Stimulated activated naive B cell treated with anti-CD40 and anti-IgM and Interleukin-4, amounts not matched to agents 10 μg/mL and 1 μg/mL and 100 μg/mL, for 72 hours (primary cell): ENCODE results near the gene CEP43.
A peak's percentile ranks its signal among the peaks of the same experiment; 100 is the strongest.
"Not testable (repeated sequence)": the region's sequence is repeated elsewhere in the genome, so short reads cannot be mapped to it uniquely, and the experiment has no call there.

Experiments
- ATAC-seq, 2 donors: fragments of 150-1000 bp; cut with Tn5 transposase; replicated peaks; 2 replicates each; pipeline ENCODE4 v1.10.0; 2021; ENCODE audit warnings: moderate library complexity in 1 of 2
- DNase-seq: peaks from one replicate; pipeline ENCODE4 v3.0.0; 2021
- H3K27ac Mint-ChIP-seq: one replicate; pipeline ENCODE4 v1.8.0; 2022; ENCODE audit warnings: mild to moderate bottlenecking, mixed read lengths
- H3K27me3 Mint-ChIP-seq, 2 donors: one replicate each; pipeline ENCODE4 v1.8.0; 2022; ENCODE audit warnings: mixed read lengths in 2 of 2
- H3K36me3 Mint-ChIP-seq, 2 donors: one replicate each; pipeline ENCODE4 v1.8.0; 2022; ENCODE audit warnings: mixed read lengths in 2 of 2, mild to moderate bottlenecking in 1 of 2
- H3K4me1 Mint-ChIP-seq, 2 donors: one replicate each; pipeline ENCODE4 v1.8.0; 2022; ENCODE audit warnings: mixed read lengths in 2 of 2, mild to moderate bottlenecking in 1 of 2
- H3K4me3 Mint-ChIP-seq, 2 donors: one replicate each; pipeline ENCODE4 v1.8.0; 2022; ENCODE audit warnings: mild to moderate bottlenecking in 2 of 2, mixed read lengths in 2 of 2, moderate library complexity in 1 of 2
- H3K9me3 Mint-ChIP-seq, 2 donors: one replicate each; pipeline ENCODE4 v1.8.0; 2022; ENCODE audit warnings: mixed read lengths in 2 of 2, mild to moderate bottlenecking in 1 of 2

CEP43 gene

DNA sequence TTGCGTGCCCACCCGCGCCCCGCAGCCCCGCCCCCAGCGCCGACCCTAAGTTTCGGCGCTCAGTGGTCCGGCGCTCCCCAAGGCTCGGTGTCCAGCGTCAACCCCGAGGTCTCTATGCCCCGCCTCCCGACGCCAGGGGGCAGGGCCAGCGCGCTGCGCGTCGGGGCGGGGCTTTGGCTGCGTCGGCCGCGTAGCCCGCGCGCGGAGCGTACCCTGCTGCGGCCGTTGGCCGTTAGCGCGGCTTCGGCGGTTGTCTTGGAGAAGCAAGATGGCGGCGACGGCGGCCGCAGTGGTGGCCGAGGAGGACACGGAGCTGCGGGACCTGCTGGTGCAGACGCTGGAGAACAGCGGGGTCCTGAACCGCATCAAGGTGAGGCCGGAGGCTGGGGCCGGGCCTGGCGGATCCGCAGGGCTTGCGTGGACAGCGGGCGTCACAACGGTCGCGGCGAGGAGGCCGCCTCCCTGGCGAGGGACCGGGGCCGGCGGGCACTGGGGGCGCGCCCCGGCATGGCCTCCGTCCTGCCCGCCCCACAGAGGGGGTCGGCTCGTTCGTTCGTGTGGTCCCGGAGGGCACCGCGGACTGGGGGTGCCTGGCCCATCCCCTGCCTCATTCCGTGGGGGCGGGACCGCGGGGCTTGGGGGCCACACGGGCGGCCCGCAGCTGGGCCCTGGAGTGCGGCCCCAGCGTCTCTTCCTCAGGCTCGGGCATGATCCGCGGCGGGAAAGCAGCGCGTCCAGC is at the start of gene CEP43:
CEP43 (plus strand) TSS at position 253 of the 739 bp plus-strand sequence; CDS start at position 269, 16 bp downstream.
- DNase-seq: peak; percentile 93
- H3K9me3 Mint-ChIP-seq: no peaks in the 10 kb centered on the region
- ATAC-seq: peak; percentile 95 to 96
- H3K36me3 Mint-ChIP-seq: peaks cover 3 to 7% of the 10 kb centered on the region in 2 donors
- H3K4me3 Mint-ChIP-seq: peak within 1 kb of the TSS; percentile 90 to 95
- H3K27ac Mint-ChIP-seq: peak within 1 kb of the TSS; percentile 92
- peaks cover 17 to 24% of the 10 kb centered on the region in 2 donors for H3K4me1 Mint-ChIP-seq
- H3K27me3 Mint-ChIP-seq: no peaks in the 10 kb centered on the region

DNA sequence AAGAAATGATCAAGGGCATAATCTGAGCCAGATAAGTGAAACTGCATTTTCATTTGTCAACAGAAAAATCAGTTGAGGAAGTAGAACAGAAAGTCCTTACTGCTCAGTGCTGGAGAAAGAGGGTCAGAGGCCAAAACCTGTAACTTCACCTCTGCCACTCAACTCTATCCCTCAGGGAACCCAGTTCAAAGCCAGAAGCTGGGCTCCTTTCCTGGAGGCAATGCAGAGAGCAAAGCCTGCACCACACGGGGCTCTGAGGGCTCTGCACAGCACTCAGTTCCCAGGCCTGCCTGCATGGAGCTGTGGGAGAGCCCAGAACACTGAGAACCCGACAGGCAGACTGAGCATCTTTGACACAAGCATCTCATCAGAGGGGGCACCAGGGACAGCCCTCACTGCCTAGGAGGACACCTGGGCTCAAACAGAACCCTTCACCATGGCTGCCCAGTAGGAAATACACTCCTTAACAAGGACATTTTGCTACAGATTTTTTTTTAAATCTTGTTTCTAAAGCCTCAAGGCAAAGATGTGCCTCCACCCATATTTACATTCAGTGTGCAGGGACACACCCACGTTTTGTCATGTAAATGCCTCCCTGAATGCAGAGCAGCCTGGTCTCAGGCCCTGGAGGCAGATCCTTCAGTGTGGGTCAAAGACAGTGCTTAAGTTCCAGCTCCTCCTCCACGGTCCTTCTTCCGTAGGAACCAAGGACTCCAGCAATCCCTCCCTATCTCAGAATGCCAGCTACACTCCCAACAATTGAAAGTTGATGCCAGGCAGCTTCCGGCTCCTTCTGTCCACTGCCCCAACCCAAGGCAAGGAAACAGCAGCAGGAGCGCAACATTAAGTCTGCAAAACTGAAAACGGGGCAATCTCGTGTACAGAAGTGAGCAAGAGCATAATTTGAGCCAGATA is 49.4 kb upstream of the CEP43 start:
- no peak for DNase-seq
- Mint-ChIP-seq H3K4me1 (peaks cover 45 to 61% of the 10 kb centered on the region in 2 donors), H3K27me3 (no peaks in the 10 kb centered on the region), H3K27ac (peak overlapping the region; percentile 96), H3K9me3 (no peaks in the 10 kb centered on the region), H3K36me3 (peaks cover 22 to 23% of the 10 kb centered on the region in 2 donors), H3K4me3 (peak overlapping the region; percentile 86 to 87)
- peak; percentile 18 to 32 for ATAC-seq

- peak; percentile 18 for DNase-seq
These were observed 48.8 kb upstream of the CEP43 start for GRCh38 chr6:166950443-166950821.

DNA sequence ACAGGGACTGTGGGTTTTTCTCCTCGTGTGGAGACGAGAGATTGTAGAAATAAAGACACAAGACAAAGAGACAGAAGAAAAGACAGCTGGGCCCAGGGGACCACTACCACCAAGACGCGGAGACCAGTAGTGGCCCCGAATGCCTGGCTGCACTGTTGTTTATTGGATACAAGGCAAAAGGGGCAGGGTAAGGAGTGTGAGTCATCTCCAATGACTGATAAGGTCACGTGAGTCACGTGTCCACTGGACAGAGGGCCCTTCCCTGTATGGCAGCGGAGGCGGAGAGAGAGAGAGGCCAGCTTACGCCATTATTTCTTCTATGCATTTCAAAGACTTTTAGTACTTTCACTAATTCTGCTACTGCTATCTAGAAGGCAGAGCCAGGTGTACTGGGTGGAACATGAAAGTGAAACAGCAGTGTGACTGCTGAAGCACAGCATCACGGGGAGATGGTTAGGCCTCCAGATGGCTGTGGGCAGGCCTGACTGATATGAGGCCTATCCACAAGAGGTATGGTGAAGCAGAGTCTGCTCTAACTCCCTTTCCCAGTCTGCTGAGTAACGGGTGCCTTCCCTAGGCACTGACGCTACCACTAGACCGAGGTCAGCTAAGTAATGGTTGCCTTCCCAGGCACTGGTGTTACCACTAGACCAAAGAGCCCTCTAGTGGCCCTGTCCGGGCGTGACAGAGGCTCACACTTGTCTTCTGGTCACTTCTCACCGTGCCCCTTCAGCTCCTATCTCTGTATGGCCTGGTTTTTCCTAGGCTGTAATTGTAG is 48.1 kb upstream of the CEP43 start:
- Mint-ChIP-seq H3K36me3 (peaks cover 14 to 19% of the 10 kb centered on the region in 2 donors), H3K27ac (peak overlapping the region; percentile 96), H3K4me1 (peaks cover 45 to 66% of the 10 kb centered on the region in 2 donors), H3K4me3 (peak overlapping the region; percentile 86 to 87)
- not testable (repeated sequence) for H3K9me3 Mint-ChIP-seq, H3K27me3 Mint-ChIP-seq
- DNase-seq (peak; percentile 93), ATAC-seq (peak; percentile 91 to 92)

More at GRCh38 chr6:166950443-166950821, 48.8 kb upstream of the CEP43 start:
- H3K27me3 Mint-ChIP-seq: no peaks in the 10 kb centered on the region
- peaks cover 17 to 22% of the 10 kb centered on the region in 2 donors for H3K36me3 Mint-ChIP-seq
- peak overlapping the region; percentile 86 to 87 for H3K4me3 Mint-ChIP-seq
- peaks cover 45 to 61% of the 10 kb centered on the region in 2 donors for H3K4me1 Mint-ChIP-seq
- no peaks in the 10 kb centered on the region for H3K9me3 Mint-ChIP-seq
- ATAC-seq: peak; percentile 59 to 61
- peak overlapping the region; percentile 96 for H3K27ac Mint-ChIP-seq

DNA sequence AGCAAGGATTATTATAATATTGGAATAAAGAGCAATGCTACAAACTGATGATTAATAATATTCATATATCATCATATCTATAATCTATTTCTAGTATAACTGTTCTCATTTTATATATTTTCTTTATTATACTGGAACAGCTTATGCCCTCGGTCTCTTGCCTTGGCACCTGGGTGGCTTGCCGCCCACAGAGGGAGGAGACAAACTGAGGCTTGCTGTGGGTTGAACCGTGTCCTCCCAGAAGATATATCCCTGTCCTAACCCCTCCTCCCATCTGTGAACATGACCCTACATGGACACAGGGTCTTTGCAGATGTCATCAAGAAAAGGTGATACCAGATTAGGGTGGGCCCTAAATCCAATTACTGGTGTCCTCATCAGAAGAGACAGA is 47.5 kb upstream of the CEP43 start:
- peaks cover 45 to 66% of the 10 kb centered on the region in 2 donors for H3K4me1 Mint-ChIP-seq

GRCh38 chr6:166952121-166952520 is 47.1 kb upstream of the CEP43 start:
- peaks cover 45 to 71% of the 10 kb centered on the region in 2 donors for H3K4me1 Mint-ChIP-seq
- H3K9me3 Mint-ChIP-seq: no peaks in the 10 kb centered on the region
- peak overlapping the region; percentile 75 for H3K27ac Mint-ChIP-seq
- no peak overlapping the region for H3K4me3 Mint-ChIP-seq
- H3K27me3 Mint-ChIP-seq: no peaks in the 10 kb centered on the region
- DNase-seq (no peak), ATAC-seq (no peak)
- H3K36me3 Mint-ChIP-seq: peaks cover 11 to 16% of the 10 kb centered on the region in 2 donors

More for the DNA sequence above, 47.5 kb upstream of the CEP43 start:
- Mint-ChIP-seq H3K4me3 (peak overlapping the region; percentile 86 to 87), H3K9me3 (no peaks in the 10 kb centered on the region), H3K27me3 (no peaks in the 10 kb centered on the region), H3K27ac (peak overlapping the region; percentile 96), H3K36me3 (peaks cover 11 to 16% of the 10 kb centered on the region in 2 donors)
- no peak for ATAC-seq
- no peak for DNase-seq

DNA sequence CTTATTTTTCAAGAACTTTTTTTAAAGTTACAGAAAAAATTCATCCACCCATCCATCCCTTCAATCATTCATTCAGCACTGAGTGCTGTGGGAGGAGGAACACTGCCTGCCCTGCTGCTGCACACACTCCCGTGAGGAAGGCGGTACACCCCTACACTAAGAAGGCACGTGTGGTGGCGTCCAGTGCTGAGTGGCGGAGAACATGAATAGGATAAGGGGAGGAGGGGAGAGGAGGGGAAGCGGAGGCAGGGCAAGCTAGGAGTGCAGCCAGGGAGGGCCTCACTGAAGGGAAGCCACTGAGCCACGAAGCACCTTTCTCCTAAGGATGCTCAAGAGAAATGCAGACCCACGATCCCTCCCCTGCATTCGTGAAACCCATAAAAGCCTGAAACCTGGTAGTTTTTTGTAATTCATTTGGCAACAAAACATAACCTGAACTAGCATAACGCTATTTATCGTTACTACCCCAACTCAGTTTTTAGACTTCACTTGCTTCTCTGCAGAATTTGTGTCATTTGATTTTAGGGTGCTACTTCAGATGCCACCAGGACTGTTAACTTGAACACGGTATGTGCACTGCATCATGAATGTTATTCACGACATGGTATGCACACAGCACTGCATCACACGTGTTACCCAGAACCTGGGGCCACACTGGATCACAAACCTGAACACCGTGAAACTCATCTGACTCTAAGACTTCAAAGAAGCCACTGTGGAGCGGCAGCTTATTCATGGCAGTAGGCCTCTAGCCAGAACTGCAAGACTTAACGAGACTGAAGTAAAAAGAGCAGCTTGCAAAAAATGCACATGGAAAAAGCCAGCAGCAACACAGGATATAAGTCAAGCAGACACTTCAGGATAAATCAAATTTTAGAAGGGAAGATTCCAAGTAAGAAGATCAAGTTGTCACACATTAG is 46.4 kb upstream of the CEP43 start:
- Mint-ChIP-seq H3K27me3 (no peaks in the 10 kb centered on the region), H3K4me3 (no peak overlapping the region), H3K9me3 (no peaks in the 10 kb centered on the region), H3K27ac (peak overlapping the region; percentile 59), H3K4me1 (peaks cover 51 to 78% of the 10 kb centered on the region in 2 donors), H3K36me3 (peaks cover 11 to 16% of the 10 kb centered on the region in 2 donors)
- ATAC-seq (no peak), DNase-seq (no peak)

DNA sequence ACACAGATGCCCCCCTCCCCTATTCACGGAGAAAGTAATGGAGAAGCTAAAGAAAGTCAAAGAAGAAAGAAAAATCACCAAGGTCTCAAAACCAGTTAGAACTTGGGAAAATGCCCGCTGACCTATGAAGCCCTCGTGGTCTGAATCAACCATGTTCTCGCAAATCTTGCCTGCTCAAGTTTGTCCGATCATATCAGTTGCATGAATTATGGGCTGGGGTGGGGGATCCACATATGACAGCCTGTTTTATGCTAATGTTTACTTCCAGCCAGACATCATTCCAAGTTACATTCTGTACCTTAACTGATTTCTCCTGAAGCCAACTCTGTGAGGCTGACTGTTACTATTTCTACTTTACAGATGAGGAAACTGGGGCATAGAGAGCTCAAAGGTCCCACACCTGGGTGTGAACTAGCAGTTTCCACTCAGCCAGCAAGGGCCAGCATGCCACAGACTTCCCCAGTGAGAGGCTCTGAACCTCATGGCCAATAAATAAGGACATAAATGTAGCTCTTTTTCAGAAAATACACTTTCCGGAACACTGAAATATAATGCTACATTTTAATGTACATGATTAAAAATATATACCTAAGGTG is 45.0 kb upstream of the CEP43 start:
- no peak for ATAC-seq
- peaks cover 63 to 92% of the 10 kb centered on the region in 2 donors for H3K4me1 Mint-ChIP-seq
- H3K27ac Mint-ChIP-seq: no peak overlapping the region
- H3K4me3 Mint-ChIP-seq: peak overlapping the region in 1 of 2 donors; percentile 36
- no peaks in the 10 kb centered on the region for H3K27me3 Mint-ChIP-seq
- peaks cover 11 to 16% of the 10 kb centered on the region in 2 donors for H3K36me3 Mint-ChIP-seq
- DNase-seq: no peak
- H3K9me3 Mint-ChIP-seq: no peaks in the 10 kb centered on the region

GRCh38 chr6:166955121-166955864 is 43.9 kb upstream of the CEP43 start:
- Mint-ChIP-seq H3K4me1 (peaks cover 67 to 93% of the 10 kb centered on the region in 2 donors), H3K36me3 (peaks cover 8 to 13% of the 10 kb centered on the region in 2 donors), H3K27ac (peak overlapping the region; percentile 97), H3K27me3 (no peaks in the 10 kb centered on the region), H3K9me3 (no peaks in the 10 kb centered on the region), H3K4me3 (peak overlapping the region; percentile 84 to 95)
- peak; percentile 69 for DNase-seq
- ATAC-seq: peak; percentile 6 to 11

- no peaks in the 10 kb centered on the region for H3K9me3 Mint-ChIP-seq
- peak overlapping the region; percentile 97 for H3K27ac Mint-ChIP-seq
- peak; percentile 8 to 14 for ATAC-seq
- DNase-seq: no peak
- H3K36me3 Mint-ChIP-seq: peaks cover 5 to 10% of the 10 kb centered on the region in 2 donors
- H3K4me3 Mint-ChIP-seq: peak overlapping the region; percentile 84 to 95
- H3K4me1 Mint-ChIP-seq: peaks cover 64 to 92% of the 10 kb centered on the region in 2 donors
- no peaks in the 10 kb centered on the region for H3K27me3 Mint-ChIP-seq
These were observed 43.2 kb upstream of the CEP43 start for GRCh38 chr6:166955865-166956443.

DNA sequence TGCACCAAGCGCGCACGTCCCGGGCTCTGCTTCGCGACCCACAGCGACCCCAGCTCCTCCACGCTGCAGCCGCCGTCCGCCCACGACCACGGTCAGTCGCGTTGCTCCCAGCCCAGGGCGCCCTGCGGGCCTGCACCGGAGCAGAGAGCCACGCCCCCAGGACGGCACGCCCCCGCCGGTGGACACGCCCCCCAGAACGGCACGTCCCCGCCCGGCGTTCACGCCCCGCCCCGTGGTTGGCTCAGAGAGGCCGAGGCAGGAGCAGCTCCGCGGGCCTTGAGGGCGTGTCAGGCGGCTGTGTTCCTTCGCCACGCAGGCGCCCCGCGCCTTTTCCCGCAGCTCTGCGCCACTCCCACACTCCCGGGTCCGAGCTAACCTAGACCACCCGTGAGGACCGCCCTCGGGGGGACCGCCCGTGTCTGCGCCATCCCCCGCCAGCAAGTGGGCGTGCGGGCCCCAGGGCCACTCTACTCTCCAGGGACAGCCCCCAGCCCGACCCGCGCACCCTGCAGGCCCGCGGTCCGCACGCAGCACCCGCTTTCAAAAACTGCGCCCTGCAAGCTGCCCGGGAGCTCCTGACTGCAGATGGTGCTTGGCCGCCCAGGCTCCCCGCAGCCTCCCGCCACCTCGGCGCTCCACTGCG is 42.6 kb upstream of the CEP43 start, which contains the start of gene RNASET2:
RNASET2 (minus strand) TSS at position 107 of the 643 bp plus-strand sequence. CDS start 368 bp downstream, outside the sequence.
- Mint-ChIP-seq H3K4me1 (peaks cover 60 to 86% of the 10 kb centered on the region in 2 donors), H3K9me3 (no peaks in the 10 kb centered on the region), H3K27me3 (no peaks in the 10 kb centered on the region), H3K27ac (peak within 1 kb of the TSS; percentile 97), H3K4me3 (peak within 1 kb of the TSS; percentile 84 to 95), H3K36me3 (peaks cover 5 to 10% of the 10 kb centered on the region in 2 donors)
- peak; percentile 98 for DNase-seq
- ATAC-seq: peak; percentile 78 to 82
